Psoas muscle (tissue), 8 donors: ENCODE measurements around the gene RNF212. TPM values are rescaled to one million over a fixed set of nuclear protein-coding genes. Genes with fewer than 3 reads are reported as not detected.

Source experiments
- ATAC-seq, 4 donors: fragments of 200-7000 bp; cut with Tn5 transposase; one replicate each; pipeline ENCODE4 v1.9.1; 2020; ENCODE audit warnings: moderate library complexity in 3 of 4, mild to moderate bottlenecking in 2 of 4
- DNase-seq, 2 donors: peaks; one replicate each; pipeline ENCODE4 v3.0.0-alpha.2; 2020
- H3K27ac ChIP-seq: fragments of 200-600 bp; one replicate; pipeline ENCODE4 v1.8.0; 2022
- H3K27me3 ChIP-seq, 3 donors: fragments of 200-600 bp in 1 of 3; one replicate each; pipeline versions ENCODE4 v1.6.1 to v1.8.0; 2013 to 2022; ENCODE audit warnings: low read length in 2 of 3, mild to moderate bottlenecking in 2 of 3, moderate library complexity in 1 of 3; ENCODE audit not compliant: insufficient read depth in 3 of 3
- H3K36me3 ChIP-seq, 2 donors: fragments of 200-600 bp in 1 of 2; one replicate each; pipeline versions ENCODE4 v1.6.1 to v1.8.0; 2013 to 2022; ENCODE audit warnings: low read depth in 1 of 2, mild to moderate bottlenecking in 1 of 2, moderate library complexity in 1 of 2; ENCODE audit not compliant: insufficient read depth in 1 of 2
- H3K4me1 ChIP-seq: fragments of 200-600 bp; one replicate; pipeline ENCODE4 v1.8.0; 2022
- H3K4me3 ChIP-seq: fragments of 200-600 bp; one replicate; pipeline ENCODE4 v1.8.0; 2022; ENCODE audit warnings: mild to moderate bottlenecking
- H3K9me3 ChIP-seq: fragments of 200-600 bp; one replicate; pipeline ENCODE4 v1.8.0; 2022
- WGBS, 3 donors: extraction: QIAGEN DNeasy Blood & Tissue Kit; methylation state at CpG; one replicate each; pipeline versions ENCODE4 v1.1.6 to v1.1.7; 2013; 5-methylcytosine and 5-hydroxymethylcytosine counted together
- intact Hi-C, 2 donors: fragments of 100-400 bp; cut with DNase I; formaldehyde crosslinking; loops; one replicate each; pipeline versions ENCODE4 v1.11.0 to v1.14.2; 2022
- polyA plus RNA-seq, 3 donors: library from polyadenylated mRNA; stranded (reverse); fragments of 200-250 nt; gene quantifications; one replicate each; pipeline ENCODE4 v1.2.3, GENCODE V29; 2013
- total RNA-seq, 4 donors: library from RNA; stranded (reverse); fragmentation: NEBNext Ultra II Directional in 2 of 4; extraction: Animal tissue kit (Norgen Biotek cat#: 25700) in 2 of 4; gene quantifications; one replicate each; pipeline versions ENCODE4 v1.2.1 to v1.2.4, GENCODE V29; 2021 to 2023
- TF ChIP-seq, protein P1 (sequence below): fragments of 200-600 bp; IDR thresholded peaks from one replicate; pipeline ENCODE4 v1.8.0; 2022; ENCODE audit warnings: antibody characterized with exemption
- donor health status: healthy with polysubstance abuse.
- donor health status: DM: no; HTN: no; CAD: no; lungs with moderate emphysema.
- donor health status: Bipolar disorder and iron deficiency.
- donor health status: healthy.
- donor health status: DM: yes; HTN: yes; CAD: no.
- donor health status: DM: no; HTN: no; CAD: no.
- donor health status: DM: no; HTN: no; CAD: no.
- donor health status: DM: yes; HTN: yes; CAD: no.

RNF212 gene
- total and polyA plus RNA-seq, 7 donors: 0.03 to 1.5 (median 0.42) TPM

- Histone ChIP-seq H3K27me3 (peaks cover 0 to 12% (median 2%) of the 10 kb centered on the region in 3 donors), H3K27ac (no peak overlapping the region), H3K9me3 (no peaks in the 10 kb centered on the region), H3K4me1 (no peaks in the 10 kb centered on the region), H3K36me3 (no peaks in the 10 kb centered on the region), H3K4me3 (no peak overlapping the region)
- no peak for DNase-seq
- no peak for ATAC-seq
- TF ChIP-seq, protein P1, sequence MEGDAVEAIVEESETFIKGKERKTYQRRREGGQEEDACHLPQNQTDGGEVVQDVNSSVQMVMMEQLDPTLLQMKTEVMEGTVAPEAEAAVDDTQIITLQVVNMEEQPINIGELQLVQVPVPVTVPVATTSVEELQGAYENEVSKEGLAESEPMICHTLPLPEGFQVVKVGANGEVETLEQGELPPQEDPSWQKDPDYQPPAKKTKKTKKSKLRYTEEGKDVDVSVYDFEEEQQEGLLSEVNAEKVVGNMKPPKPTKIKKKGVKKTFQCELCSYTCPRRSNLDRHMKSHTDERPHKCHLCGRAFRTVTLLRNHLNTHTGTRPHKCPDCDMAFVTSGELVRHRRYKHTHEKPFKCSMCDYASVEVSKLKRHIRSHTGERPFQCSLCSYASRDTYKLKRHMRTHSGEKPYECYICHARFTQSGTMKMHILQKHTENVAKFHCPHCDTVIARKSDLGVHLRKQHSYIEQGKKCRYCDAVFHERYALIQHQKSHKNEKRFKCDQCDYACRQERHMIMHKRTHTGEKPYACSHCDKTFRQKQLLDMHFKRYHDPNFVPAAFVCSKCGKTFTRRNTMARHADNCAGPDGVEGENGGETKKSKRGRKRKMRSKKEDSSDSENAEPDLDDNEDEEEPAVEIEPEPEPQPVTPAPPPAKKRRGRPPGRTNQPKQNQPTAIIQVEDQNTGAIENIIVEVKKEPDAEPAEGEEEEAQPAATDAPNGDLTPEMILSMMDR: no peak
- WGBS, 3 donors: 72 to 80% (median 73%) methylated on average over 10 of the region's 10 CpGs
- intact Hi-C loops: no loop called here
These were observed 7.7 kb downstream of the RNF212 start for GRCh38 chr4:1105662-1106061.

DNA sequence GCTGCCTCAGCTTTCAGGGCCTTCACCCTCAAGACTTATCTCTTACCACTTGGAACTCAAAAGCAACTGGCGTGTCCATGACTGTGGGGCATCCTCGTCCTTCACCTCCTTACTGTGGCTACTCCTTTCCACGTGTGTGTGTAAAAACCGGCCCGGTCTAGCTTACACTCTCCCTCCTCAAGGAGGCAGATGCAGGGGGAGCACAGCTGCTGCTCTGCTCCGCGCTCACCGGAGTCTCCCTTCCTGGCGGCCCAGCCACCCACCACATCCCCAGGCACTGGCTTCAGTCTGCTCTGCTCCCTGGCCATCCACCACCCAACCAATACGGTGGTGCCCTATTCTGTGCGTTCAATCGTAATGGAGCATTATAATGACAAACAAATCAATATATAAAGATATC, 8.3 kb downstream of the RNF212 start:
- ATAC-seq (no peak), DNase-seq (no peak)
- H3K4me3 ChIP-seq: no peak overlapping the region
- no peaks in the 10 kb centered on the region for H3K36me3 ChIP-seq
- peaks cover 0 to 7% (median 0%) of the 10 kb centered on the region in 3 donors for H3K27me3 ChIP-seq
- no peaks in the 10 kb centered on the region for H3K9me3 ChIP-seq
- intact Hi-C loops: no loop called here
- no peak overlapping the region for H3K27ac ChIP-seq
- WGBS, 3 donors: 64 to 74% (median 68%) methylated on average over 12 of the region's 12 CpGs
- no peaks in the 10 kb centered on the region for H3K4me1 ChIP-seq
- TF ChIP-seq, protein P1: no peak

- ATAC-seq (no peak), DNase-seq (no peak)
- TF ChIP-seq, protein P1: no peak
- Histone ChIP-seq H3K4me1 (no peaks in the 10 kb centered on the region), H3K9me3 (no peaks in the 10 kb centered on the region), H3K36me3 (no peaks in the 10 kb centered on the region), H3K4me3 (no peak overlapping the region), H3K27ac (no peak overlapping the region), H3K27me3 (peaks cover 0 to 4% (median 0%) of the 10 kb centered on the region in 3 donors)
- intact Hi-C loops: no loop called here
- 83 to 95% (median 85%) methylated on average over 8 of the region's 8 CpGs for WGBS, 3 donors
These were observed 8.7 kb downstream of the RNF212 start for GRCh38 chr4:1104647-1105046.

DNA sequence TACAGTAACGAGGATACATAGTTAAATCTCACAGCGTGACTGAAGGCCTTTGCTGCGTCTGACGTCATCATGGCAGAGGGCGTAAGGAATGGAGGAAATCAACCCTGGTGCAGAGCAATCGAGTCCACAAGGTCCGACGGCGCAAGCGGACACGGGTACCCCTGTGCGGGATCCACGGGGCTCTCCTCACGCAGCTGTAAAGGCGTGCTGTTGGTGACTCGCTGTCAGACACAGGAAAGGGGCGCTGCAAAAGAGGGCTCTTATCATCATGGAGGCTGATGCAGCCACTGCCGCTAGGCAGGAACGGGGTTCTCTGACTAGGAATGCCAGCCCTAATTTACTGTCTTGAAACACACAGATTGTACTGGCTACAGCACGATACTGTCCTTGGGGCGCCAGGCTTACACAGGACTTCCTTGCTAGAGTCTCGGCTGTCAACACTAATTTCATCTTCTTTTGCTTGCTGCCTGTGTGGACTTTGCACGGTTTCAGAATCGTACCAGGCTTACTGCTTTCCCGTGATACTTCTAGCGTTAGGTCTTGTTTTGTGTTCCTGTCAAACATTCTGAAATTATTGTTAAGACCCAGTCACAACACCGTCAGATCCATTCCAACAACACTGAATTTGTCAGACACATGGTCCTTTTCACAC, 13.6 kb downstream of the RNF212 start:
- H3K27ac ChIP-seq: no peak overlapping the region
- TF ChIP-seq, protein P1: no peak
- intact Hi-C loops: no loop called here
- DNase-seq: no peak
- H3K9me3 ChIP-seq: no peaks in the 10 kb centered on the region
- H3K4me3 ChIP-seq: no peak overlapping the region
- H3K36me3 ChIP-seq: no peaks in the 10 kb centered on the region
- peaks cover 0 to 2% (median 0%) of the 10 kb centered on the region in 3 donors for H3K27me3 ChIP-seq
- WGBS, 3 donors: 67 to 73% (median 69%) methylated on average over 27 of the region's 27 CpGs
- H3K4me1 ChIP-seq: no peaks in the 10 kb centered on the region
- ATAC-seq: no peak

GRCh38 chr4:1099270-1099669, 14.1 kb downstream of the RNF212 start:
- no peaks in the 10 kb centered on the region for H3K4me1 ChIP-seq
- no peak overlapping the region for H3K27ac ChIP-seq
- TF ChIP-seq, protein P1: no peak
- H3K4me3 ChIP-seq: no peak overlapping the region
- peaks cover 0 to 2% (median 0%) of the 10 kb centered on the region in 3 donors for H3K27me3 ChIP-seq
- 90 to 91% (median 91%) methylated on average over 9 of the region's 9 CpGs for WGBS, 3 donors
- intact Hi-C loops: no loop called here
- DNase-seq (no peak), ATAC-seq (no peak)
- no peaks in the 10 kb centered on the region for H3K36me3 ChIP-seq
- no peaks in the 10 kb centered on the region for H3K9me3 ChIP-seq
